ENCODE measurements around the gene AP4M1. TPM values are rescaled to one million over a fixed set of nuclear protein-coding genes. Genes with fewer than 3 reads are reported as not detected.

The AP4M1 gene
- total and polyA plus RNA-seq, 4 donors: 3.3 to 5.5 (median 4.8) TPM

- TF ChIP-seq GABPA (IDR thresholded peaks at IDR 0.05 in 1 of 2, conservative IDR thresholded peaks at IDR 0.05 in 1 of 2) (no peak), RXRA (IDR thresholded peaks at IDR 0.05) (no peak), NR2F2 (IDR thresholded peaks at IDR 0.05) (no peak)
Observed at GRCh38 chr7:100111156-100111555, 9.7 kb downstream of the AP4M1 start (continued).

GRCh38 chr7:100111914-100112313, 10.5 kb downstream of the AP4M1 start:
- 92% methylated on average over 13 of the region's 13 CpGs for WGBS
- H3K27me3 ChIP-seq (ENCODE audit: control insufficient read depth in 4 of 4, insufficient read depth in 4 of 4, low read length in 3 of 4): no peaks in the 10 kb centered on the region
- no peak for DNase-seq (ENCODE audit: low spot score)
- H3K4me3 ChIP-seq (ENCODE audit: low read depth in 1 of 3, low read length in 3 of 3): no peak overlapping the region
- no peaks in the 10 kb centered on the region for H3K4me1 ChIP-seq (ENCODE audit: control insufficient read depth in 4 of 4, insufficient read depth in 4 of 4, low read length in 3 of 4)
- no peak overlapping the region for H3K27ac ChIP-seq (ENCODE audit: low read depth in 1 of 2, low read length in 2 of 2)
- no peaks in the 10 kb centered on the region for H3K9me3 ChIP-seq (ENCODE audit: control insufficient read depth in 4 of 4, low read length in 3 of 4)
- H3K9ac ChIP-seq (ENCODE audit: low read depth in 1 of 2, low read length in 2 of 2): no peak overlapping the region
- peaks cover 2 to 45% (median 22%) of the 10 kb centered on the region in 4 donors for H3K36me3 ChIP-seq (ENCODE audit: control insufficient read depth in 4 of 4, insufficient read depth in 3 of 4, low read depth in 1 of 4, low read length in 3 of 4)
- TF ChIP-seq EGR1 (IDR thresholded peaks at IDR 0.05; ENCODE audit: low read depth in 2 of 2) (no peak), GABPA (IDR thresholded peaks at IDR 0.05 in 1 of 2, conservative IDR thresholded peaks at IDR 0.05 in 1 of 2) (no peak), MAX (IDR thresholded peaks at IDR 0.05) (no peak), FOXA2 (IDR thresholded peaks at IDR 0.05) (no peak), TAF1 (conservative IDR thresholded peaks at IDR 0.05) (no peak), RAD21 (IDR thresholded peaks at IDR 0.05) (no peak), REST (IDR thresholded peaks at IDR 0.05) (no peak), YY1 (IDR thresholded peaks at IDR 0.05) (no peak), FOXA1 (IDR thresholded peaks at IDR 0.05) (no peak), RXRA (IDR thresholded peaks at IDR 0.05) (no peak), HNF4A (conservative IDR thresholded peaks at IDR 0.05) (no peak), ATF3 (IDR thresholded peaks at IDR 0.05) (no peak), ZBTB33 (IDR thresholded peaks at IDR 0.05) (no peak), SP1 (IDR thresholded peaks at IDR 0.05) (no peak)

- 98% methylated on average over 7 of the region's 7 CpGs for WGBS
- Histone ChIP-seq H3K4me1 (ENCODE audit: control insufficient read depth in 4 of 4, insufficient read depth in 4 of 4, low read length in 3 of 4) (peaks cover 3 to 18% (median 12%) of the 10 kb centered on the region in 4 donors), H3K4me3 (ENCODE audit: low read depth in 1 of 3, low read length in 3 of 3) (no peak overlapping the region), H3K36me3 (ENCODE audit: control insufficient read depth in 4 of 4, insufficient read depth in 3 of 4, low read depth in 1 of 4, low read length in 3 of 4) (peaks cover 2 to 25% (median 9%) of the 10 kb centered on the region in 4 donors), H3K9me3 (ENCODE audit: control insufficient read depth in 4 of 4, low read length in 3 of 4) (no peaks in the 10 kb centered on the region), H3K27ac (ENCODE audit: low read depth in 1 of 2, low read length in 2 of 2) (no peak overlapping the region), H3K27me3 (ENCODE audit: control insufficient read depth in 4 of 4, insufficient read depth in 4 of 4, low read length in 3 of 4) (no peaks in the 10 kb centered on the region), H3K9ac (ENCODE audit: low read depth in 1 of 2, low read length in 2 of 2) (no peak overlapping the region)
- no peak for DNase-seq (ENCODE audit: low spot score)
- TF ChIP-seq EGR1 (IDR thresholded peaks at IDR 0.05; ENCODE audit: low read depth in 2 of 2): no peak
- no peak for TF ChIP-seq JUND (IDR thresholded peaks at IDR 0.05)
- TF ChIP-seq RAD21 (IDR thresholded peaks at IDR 0.05): no peak
- TF ChIP-seq RXRA (IDR thresholded peaks at IDR 0.05): no peak
- TF ChIP-seq FOXA2 (IDR thresholded peaks at IDR 0.05): no peak
- no peak for TF ChIP-seq TAF1 (conservative IDR thresholded peaks at IDR 0.05)
- no peak for TF ChIP-seq REST (IDR thresholded peaks at IDR 0.05)
- TF ChIP-seq NR2F2 (IDR thresholded peaks at IDR 0.05): no peak
- no peak for TF ChIP-seq SP1 (IDR thresholded peaks at IDR 0.05)
- TF ChIP-seq HNF4G (IDR thresholded peaks at IDR 0.05): no peak
- TF ChIP-seq YY1 (IDR thresholded peaks at IDR 0.05): no peak
- TF ChIP-seq GABPA (IDR thresholded peaks at IDR 0.05 in 1 of 2, conservative IDR thresholded peaks at IDR 0.05 in 1 of 2): no peak
- TF ChIP-seq ZBTB33 (IDR thresholded peaks at IDR 0.05): no peak
- TF ChIP-seq ATF3 (IDR thresholded peaks at IDR 0.05): no peak
- TF ChIP-seq FOXA1 (IDR thresholded peaks at IDR 0.05): no peak
Observed at GRCh38 chr7:100115026-100115425, 13.6 kb downstream of the AP4M1 start.
